ENCODE data around the gene SNRNP200. TPM values are rescaled to one million over a fixed set of nuclear protein-coding genes. Genes with fewer than 3 reads are reported as not detected.

SNRNP200 gene
- total RNA-seq, 4 donors from 2014 or later, result 67.8 to 106 (median 83.4) TPM

DNA sequence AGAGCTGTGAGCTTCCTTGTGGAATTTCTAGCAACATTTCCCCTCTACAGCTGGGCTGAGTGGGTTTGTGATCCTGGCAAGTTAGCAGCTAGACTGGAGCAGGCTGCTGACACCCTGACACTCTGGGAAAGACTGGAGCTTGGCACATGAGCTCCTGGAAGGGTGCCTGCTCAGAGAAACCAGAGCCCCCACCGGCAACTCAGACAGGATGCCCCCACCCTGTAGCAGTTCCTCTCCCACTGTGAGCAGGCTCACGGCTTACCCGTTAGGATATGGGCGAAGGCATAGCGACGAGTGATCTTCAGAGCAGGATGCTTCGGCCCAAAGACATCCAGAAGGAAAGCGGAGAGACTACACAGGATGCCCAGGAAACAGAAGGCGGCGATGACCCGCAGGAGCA, 50.8 kb downstream of the SNRNP200 start:
- TF ChIP-seq, protein P1, sequence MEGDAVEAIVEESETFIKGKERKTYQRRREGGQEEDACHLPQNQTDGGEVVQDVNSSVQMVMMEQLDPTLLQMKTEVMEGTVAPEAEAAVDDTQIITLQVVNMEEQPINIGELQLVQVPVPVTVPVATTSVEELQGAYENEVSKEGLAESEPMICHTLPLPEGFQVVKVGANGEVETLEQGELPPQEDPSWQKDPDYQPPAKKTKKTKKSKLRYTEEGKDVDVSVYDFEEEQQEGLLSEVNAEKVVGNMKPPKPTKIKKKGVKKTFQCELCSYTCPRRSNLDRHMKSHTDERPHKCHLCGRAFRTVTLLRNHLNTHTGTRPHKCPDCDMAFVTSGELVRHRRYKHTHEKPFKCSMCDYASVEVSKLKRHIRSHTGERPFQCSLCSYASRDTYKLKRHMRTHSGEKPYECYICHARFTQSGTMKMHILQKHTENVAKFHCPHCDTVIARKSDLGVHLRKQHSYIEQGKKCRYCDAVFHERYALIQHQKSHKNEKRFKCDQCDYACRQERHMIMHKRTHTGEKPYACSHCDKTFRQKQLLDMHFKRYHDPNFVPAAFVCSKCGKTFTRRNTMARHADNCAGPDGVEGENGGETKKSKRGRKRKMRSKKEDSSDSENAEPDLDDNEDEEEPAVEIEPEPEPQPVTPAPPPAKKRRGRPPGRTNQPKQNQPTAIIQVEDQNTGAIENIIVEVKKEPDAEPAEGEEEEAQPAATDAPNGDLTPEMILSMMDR (IDR thresholded peaks at IDR 0.05; ENCODE audit: low read depth), result no peak

DNA sequence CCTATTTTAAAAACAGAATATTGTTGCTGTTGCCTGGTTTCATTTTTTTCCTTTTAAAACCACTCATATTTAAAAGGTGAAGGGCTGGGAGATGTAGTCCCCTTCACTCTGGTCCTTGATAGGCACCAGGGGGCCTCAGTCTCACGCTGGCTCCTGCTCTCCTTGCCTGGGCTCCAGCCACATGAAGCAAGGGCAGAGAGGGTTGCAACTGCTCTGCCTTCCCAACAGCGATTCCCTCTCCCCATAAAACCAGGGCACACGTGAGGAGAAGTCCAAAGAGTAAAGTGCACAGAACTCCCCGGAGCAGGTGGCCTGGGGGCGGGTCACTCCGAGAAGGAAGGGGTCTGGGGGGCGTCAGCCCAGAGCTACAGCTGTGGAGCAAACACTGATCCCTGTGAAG, 52.3 kb downstream of the SNRNP200 start:
- TF ChIP-seq, protein P1 (IDR thresholded peaks at IDR 0.05; ENCODE audit: low read depth), result no peak

DNA sequence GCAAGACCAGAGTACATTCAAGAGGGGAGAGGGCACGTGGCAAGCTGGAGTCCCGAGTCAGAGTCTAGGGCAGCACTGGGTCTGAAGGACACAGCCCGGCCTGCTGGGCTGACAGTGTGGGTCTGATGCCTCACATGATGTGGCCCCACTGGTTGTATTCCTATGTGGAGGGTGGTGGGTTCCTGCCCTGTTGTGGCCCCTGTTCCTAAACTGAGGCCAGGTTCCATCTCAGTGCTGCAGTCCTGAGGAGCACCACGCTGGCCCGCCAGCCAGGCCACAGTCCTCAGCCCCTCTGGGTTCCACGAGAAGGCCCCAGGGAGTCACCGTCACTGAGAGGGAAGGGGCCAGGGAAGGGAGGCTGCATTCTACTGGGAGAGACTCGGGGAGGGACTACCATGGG, 52.8 kb downstream of the SNRNP200 start:
- TF ChIP-seq, protein P1 (IDR thresholded peaks at IDR 0.05; ENCODE audit: low read depth), result no peak

DNA sequence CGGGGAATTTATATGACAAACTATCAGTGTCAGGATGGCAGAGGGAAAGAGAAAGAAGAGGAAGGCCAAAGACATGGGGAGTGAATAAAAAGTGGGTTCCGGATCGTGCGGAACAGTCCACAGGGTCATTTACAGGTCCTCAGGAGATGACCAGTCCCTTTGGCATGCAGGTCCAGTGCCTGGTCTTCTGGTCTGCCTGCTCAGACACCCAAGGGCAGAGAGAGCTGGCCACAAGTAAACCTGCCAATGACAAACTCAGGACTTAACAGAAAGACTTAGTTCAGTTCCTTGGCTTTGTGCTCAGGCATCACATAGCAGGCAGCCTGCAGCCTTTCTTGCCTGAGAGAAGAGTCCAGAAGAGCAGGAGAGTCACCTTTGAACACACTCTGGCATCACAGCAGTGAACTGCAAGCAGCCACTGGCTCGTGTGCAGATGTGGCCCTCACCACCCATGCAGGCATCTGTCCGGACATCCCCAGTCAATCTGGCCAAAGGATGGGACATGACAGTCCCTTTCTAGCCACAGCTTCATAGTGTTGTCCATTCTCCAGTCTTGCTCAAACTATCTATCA, 53.5 kb downstream of the SNRNP200 start:
- TF ChIP-seq, protein P1 (IDR thresholded peaks at IDR 0.05; ENCODE audit: low read depth), result no peak

DNA sequence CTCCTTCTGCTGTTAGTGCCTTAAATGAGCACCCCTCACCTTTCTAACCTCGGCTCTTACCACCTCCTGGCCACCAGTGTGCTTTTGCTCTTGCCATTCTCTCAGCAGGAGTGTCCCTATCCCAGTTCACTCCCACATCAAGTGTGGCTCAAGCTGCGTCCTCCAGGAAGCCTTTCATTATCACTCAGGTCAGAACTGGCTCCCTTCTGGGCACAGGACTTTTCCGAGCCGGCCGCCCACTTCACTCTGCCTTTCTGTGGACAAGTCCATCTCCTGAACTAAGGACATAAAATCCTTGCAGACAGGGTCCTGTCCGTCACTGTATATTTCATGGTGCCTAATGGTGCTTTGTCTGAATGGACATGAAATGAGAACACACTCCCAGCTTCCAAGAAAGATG, 55.2 kb downstream of the SNRNP200 start:
- TF ChIP-seq, protein P1 (IDR thresholded peaks at IDR 0.05; ENCODE audit: low read depth), result no peak

DNA sequence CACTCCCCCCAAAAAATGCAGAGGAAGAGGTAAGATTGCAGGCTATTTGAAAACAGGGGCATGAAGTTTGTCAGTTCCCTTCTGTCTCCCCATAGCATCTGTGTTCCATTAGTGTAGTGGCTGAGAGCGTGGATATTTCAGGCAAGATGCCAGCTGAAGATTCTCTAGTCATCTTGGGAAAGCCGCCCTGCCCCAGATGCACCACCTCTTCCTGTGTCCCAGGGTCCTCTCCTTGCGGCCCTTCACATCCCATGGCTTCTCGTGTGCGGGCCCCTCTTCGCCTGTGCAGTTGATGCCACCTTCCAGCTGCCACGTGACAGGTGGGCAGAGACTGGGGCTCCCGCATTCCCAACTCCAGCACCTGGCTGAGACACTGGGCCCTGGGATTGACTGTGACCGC, 55.7 kb downstream of the SNRNP200 start:
- TF ChIP-seq, protein P1 (IDR thresholded peaks at IDR 0.05; ENCODE audit: low read depth), result no peak

DNA sequence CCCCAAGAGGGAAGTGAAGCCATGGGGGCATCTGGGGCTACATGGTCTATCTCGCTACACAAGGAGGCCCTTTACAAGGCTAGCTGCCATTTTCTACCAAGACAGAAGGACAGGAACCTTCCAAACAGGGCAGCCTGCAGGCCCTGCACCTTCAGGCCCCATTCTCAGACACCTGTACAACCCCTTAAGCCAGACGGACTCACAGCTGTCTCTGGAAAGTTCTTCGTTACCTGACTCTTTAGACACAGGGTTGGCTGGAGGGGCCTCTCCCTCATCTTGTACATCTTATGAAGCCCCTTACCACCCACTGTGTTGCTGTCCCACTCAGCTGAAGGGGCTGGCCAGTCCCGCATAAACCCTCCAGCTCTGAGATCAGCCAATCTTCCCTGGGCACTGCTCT, 56.7 kb downstream of the SNRNP200 start:
- TF ChIP-seq, protein P1 (IDR thresholded peaks at IDR 0.05; ENCODE audit: low read depth), result no peak

Data from subcutaneous adipose tissue (tissue), 4 donors.